Measurements from ENCODE around the gene MEOX1.

The MEOX1 gene

GRCh38 chr17:43655693-43656255, 5.9 kb downstream of the MEOX1 start:
- DNase-seq (ENCODE audit: low read depth) = peak; percentile 43

- DNase-seq (ENCODE audit: low read depth) = no peak
Measured at GRCh38 chr17:43652124-43652480, 9.6 kb downstream of the MEOX1 start.

- DNase-seq (ENCODE audit: low read depth) = no peak
Measured at GRCh38 chr17:43650471-43650870, 11.3 kb downstream of the MEOX1 start.

GRCh38 chr17:43648916-43649315, 12.8 kb downstream of the MEOX1 start:
- peak; percentile 31 for DNase-seq (ENCODE audit: low read depth)

- peak; percentile 37 for DNase-seq (ENCODE audit: low read depth)
Measured at GRCh38 chr17:43645765-43646481, 15.8 kb downstream of the MEOX1 start.

GRCh38 chr17:43645450-43645764, 16.3 kb downstream of the MEOX1 start:
- no peak for DNase-seq (ENCODE audit: low read depth)

- DNase-seq (ENCODE audit: low read depth) = no peak
Measured at GRCh38 chr17:43644081-43644480, 17.6 kb downstream of the MEOX1 start.

- no peak for DNase-seq (ENCODE audit: low read depth)
Measured at GRCh38 chr17:43641416-43641815, 20.3 kb downstream of the MEOX1 start.

- DNase-seq (ENCODE audit: low read depth) = no peak
Measured at GRCh38 chr17:43640491-43641252, 21.1 kb downstream of the MEOX1 start.

- no peak for DNase-seq (ENCODE audit: low read depth)
Measured at GRCh38 chr17:43637563-43638323, 24.0 kb downstream of the MEOX1 start.

GRCh38 chr17:43636426-43636825, 25.3 kb downstream of the MEOX1 start:
- DNase-seq (ENCODE audit: low read depth) = no peak

- DNase-seq (ENCODE audit: low read depth) = peak; percentile 26
Measured at GRCh38 chr17:43634591-43635125, 27.1 kb downstream of the MEOX1 start.

- DNase-seq (ENCODE audit: low read depth) = no peak
Measured at GRCh38 chr17:43632221-43632620, 29.5 kb downstream of the MEOX1 start.

- no peak for DNase-seq (ENCODE audit: low read depth)
Measured at GRCh38 chr17:43631429-43631828, 30.3 kb downstream of the MEOX1 start.

- no peak for DNase-seq (ENCODE audit: low read depth)
Measured at GRCh38 chr17:43628089-43628650, 33.6 kb downstream of the MEOX1 start.

GRCh38 chr17:43627653-43628052, 34.1 kb downstream of the MEOX1 start:
- no peak for DNase-seq (ENCODE audit: low read depth)

- DNase-seq (ENCODE audit: low read depth) = no peak
Measured at GRCh38 chr17:43626023-43626422, 35.7 kb downstream of the MEOX1 start.

GRCh38 chr17:43625606-43626005, 36.1 kb downstream of the MEOX1 start:
- no peak for DNase-seq (ENCODE audit: low read depth)

- no peak for DNase-seq (ENCODE audit: low read depth)
Measured at GRCh38 chr17:43620581-43620980, 41.1 kb downstream of the MEOX1 start.

- no peak for DNase-seq (ENCODE audit: low read depth)
Measured at GRCh38 chr17:43620147-43620546, 41.6 kb downstream of the MEOX1 start.

GRCh38 chr17:43619705-43620104, 42.0 kb downstream of the MEOX1 start:
- DNase-seq (ENCODE audit: low read depth) = no peak

- DNase-seq (ENCODE audit: low read depth) = no peak
Measured at GRCh38 chr17:43618276-43618675, 43.4 kb downstream of the MEOX1 start.
